Subcutaneous adipose tissue (tissue), 4 donors: Measurements from ENCODE around the gene SLC17A7. TPM values are rescaled to one million over a fixed set of nuclear protein-coding genes. Genes with fewer than 3 reads are reported as not detected.

Experiments used
- small RNA-seq: library from RNA; depleted of rRNA; stranded (forward); fragments of <200 nt; gene quantifications from one replicate; pipeline ENCODE3, GENCODE V24; 2016
- total RNA-seq, 4 donors: library from RNA; depleted of rRNA; stranded (reverse); fragments of >200 nt; gene quantifications; one replicate each; pipeline ENCODE4 v1.1.0, GENCODE V29; 2016
- TF ChIP-seq, protein P1 (sequence below): fragments of 450-650 bp; IDR thresholded peaks from one replicate; pipeline ENCODE4 v1.5.1; 2016; ENCODE audit warnings: low read depth, mild to moderate bottlenecking, control low read depth, antibody characterized with exemption, moderate library complexity

The SLC17A7 gene
- total RNA-seq, 4 donors from 2014 or later = 1.7 to 3.6 (median 2.8) TPM

- TF ChIP-seq, protein P1, sequence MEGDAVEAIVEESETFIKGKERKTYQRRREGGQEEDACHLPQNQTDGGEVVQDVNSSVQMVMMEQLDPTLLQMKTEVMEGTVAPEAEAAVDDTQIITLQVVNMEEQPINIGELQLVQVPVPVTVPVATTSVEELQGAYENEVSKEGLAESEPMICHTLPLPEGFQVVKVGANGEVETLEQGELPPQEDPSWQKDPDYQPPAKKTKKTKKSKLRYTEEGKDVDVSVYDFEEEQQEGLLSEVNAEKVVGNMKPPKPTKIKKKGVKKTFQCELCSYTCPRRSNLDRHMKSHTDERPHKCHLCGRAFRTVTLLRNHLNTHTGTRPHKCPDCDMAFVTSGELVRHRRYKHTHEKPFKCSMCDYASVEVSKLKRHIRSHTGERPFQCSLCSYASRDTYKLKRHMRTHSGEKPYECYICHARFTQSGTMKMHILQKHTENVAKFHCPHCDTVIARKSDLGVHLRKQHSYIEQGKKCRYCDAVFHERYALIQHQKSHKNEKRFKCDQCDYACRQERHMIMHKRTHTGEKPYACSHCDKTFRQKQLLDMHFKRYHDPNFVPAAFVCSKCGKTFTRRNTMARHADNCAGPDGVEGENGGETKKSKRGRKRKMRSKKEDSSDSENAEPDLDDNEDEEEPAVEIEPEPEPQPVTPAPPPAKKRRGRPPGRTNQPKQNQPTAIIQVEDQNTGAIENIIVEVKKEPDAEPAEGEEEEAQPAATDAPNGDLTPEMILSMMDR = no peak
Measured at GRCh38 chr19:49387936-49388372, 53.4 kb downstream of the SLC17A7 start, which contains the start of gene KASH5. TSS of gene KASH5 (plus strand) at chr19:49388249. CDS start at chr19:49390884, 2,635 bp downstream.

DNA sequence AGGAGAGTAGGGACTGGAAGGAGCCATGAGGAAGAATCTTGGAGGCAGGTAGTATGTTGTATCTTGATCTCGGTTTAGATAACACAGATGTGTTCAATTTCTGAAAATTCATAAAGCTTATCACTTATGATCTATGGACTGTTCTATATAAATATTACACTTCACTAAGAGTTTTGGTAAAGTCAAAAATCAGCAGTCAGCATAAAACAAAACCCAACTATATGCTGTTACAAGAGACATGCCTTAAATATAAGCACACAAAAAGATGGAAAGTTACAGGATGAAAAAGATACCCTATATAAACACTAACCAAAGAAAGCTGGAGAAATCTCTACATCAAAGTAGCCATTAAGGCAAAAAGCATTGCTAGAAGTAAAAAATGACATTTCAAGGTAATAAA lies 57.7 kb downstream of the SLC17A7 start:
- TF ChIP-seq, protein P1 = no peak

DNA sequence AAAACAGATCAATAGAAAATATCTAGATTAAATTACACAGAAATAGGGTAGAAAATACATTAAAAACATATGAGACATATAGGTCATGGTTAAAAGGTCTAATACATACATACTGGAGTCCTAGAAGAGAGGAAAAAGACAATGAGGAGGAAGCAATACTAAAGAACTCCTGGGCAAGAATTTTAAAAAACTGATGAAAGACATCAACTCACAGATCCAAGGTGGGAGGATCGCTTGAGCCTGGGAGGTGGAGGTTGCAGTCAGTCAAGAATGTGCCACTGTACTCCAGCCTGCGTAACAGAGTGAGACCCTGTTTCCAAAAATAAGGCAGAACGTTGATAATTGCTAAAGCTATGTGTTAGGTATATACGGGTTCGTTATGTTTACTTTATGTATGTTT lies 58.7 kb downstream of the SLC17A7 start:
- TF ChIP-seq, protein P1 = no peak

GRCh38 chr19:49380391-49380790 lies 60.9 kb downstream of the SLC17A7 start:
- TF ChIP-seq, protein P1 = no peak

Small RNA genes lying within 50 kb of the gene (small RNA-seq; reads per million reads assigned to genes)
- gene SNORD32A = not detected
- gene SNORD33 = not detected
- not detected for gene SNORD34
- gene SNORD35A = not detected

Other genes with a start within 250 kb of the SLC17A7 start
- gene SLC6A16, start 116.3 kb downstream of the SLC17A7 start, total RNA-seq = 1 to 10 TPM in 3 of 4 donors, under 1 TPM in 1; 0.85 to 6.0 (median 3.1) TPM
- 10 to 100 TPM in 3 of 4 donors, 1 to 10 TPM in 1; 8.9 to 87.4 (median 21.1) TPM for gene CD37, start 106.1 kb downstream of the SLC17A7 start, total RNA-seq
- gene TEAD2, start 79.1 kb downstream of the SLC17A7 start, total RNA-seq = 10 to 100 TPM; 13.8 to 23.5 (median 19.6) TPM
- gene DKKL1, start 77.7 kb downstream of the SLC17A7 start, total RNA-seq = 1 to 10 TPM in 1 of 4 donors, not detected in 3; 2.6 TPM
- gene KASH5, start 53.3 kb downstream of the SLC17A7 start, total RNA-seq = not detected
- not detected for gene PTH2, start 18.1 kb downstream of the SLC17A7 start, total RNA-seq
- not detected for gene GFY, start 16.1 kb downstream of the SLC17A7 start, total RNA-seq
- gene PIH1D1, start 10.3 kb upstream of the SLC17A7 start, total RNA-seq = 10 to 100 TPM; 53.3 to 99.7 (median 83.2) TPM
- gene ALDH16A1, start 11.7 kb upstream of the SLC17A7 start, total RNA-seq = 10 to 100 TPM; 35.4 to 80.4 (median 50.3) TPM
- 10 to 100 TPM in 1 of 4 donors, 1 to 10 TPM in 3; 3.2 to 11.5 (median 4.4) TPM for gene FLT3LG, start 32.7 kb upstream of the SLC17A7 start, total RNA-seq
- 1,000 to 10,000 TPM; 2,421 to 3,217 (median 2,855) TPM for gene RPL13A, start 46.1 kb upstream of the SLC17A7 start, total RNA-seq
- 1,000 to 10,000 TPM; 3,504 to 5,080 (median 4,743) TPM for gene RPS11, start 54.9 kb upstream of the SLC17A7 start, total RNA-seq
- gene FCGRT, start 71.1 kb upstream of the SLC17A7 start, total RNA-seq = 100 to 1,000 TPM; 208 to 517 (median 336) TPM
- 10 to 100 TPM; 21.4 to 45.1 (median 36.7) TPM for gene RCN3, start 86.5 kb upstream of the SLC17A7 start, total RNA-seq
- 10 to 100 TPM; 39.1 to 63.4 (median 49.0) TPM for gene NOSIP, start 139.0 kb upstream of the SLC17A7 start, total RNA-seq
- gene PRRG2, start 139.8 kb upstream of the SLC17A7 start, total RNA-seq = under 1 TPM in 2 of 4 donors, not detected in 2; 0.51 to 0.75 TPM
- 10 to 100 TPM in 1 of 4 donors, 1 to 10 TPM in 3; 4.6 to 15.4 (median 6.2) TPM for gene PRR12, start 149.7 kb upstream of the SLC17A7 start, total RNA-seq
- gene RRAS, start 198.6 kb upstream of the SLC17A7 start, total RNA-seq = 100 to 1,000 TPM in 2 of 4 donors, 10 to 100 TPM in 2; 62.9 to 113 (median 101) TPM
- gene SCAF1, start 200.7 kb upstream of the SLC17A7 start, total RNA-seq = 10 to 100 TPM in 3 of 4 donors, 1 to 10 TPM in 1; 8.8 to 33.3 (median 11.3) TPM
- gene IRF3, start 224.3 kb upstream of the SLC17A7 start, total RNA-seq = 10 to 100 TPM; 21.8 to 66.5 (median 39.0) TPM
- 1 to 10 TPM; 2.1 to 7.9 (median 3.3) TPM for gene BCL2L12, start 224.4 kb upstream of the SLC17A7 start, total RNA-seq
- 100 to 1,000 TPM in 1 of 4 donors, 10 to 100 TPM in 3; 63.8 to 104 (median 78.2) TPM for gene PRMT1, start 235.7 kb upstream of the SLC17A7 start, total RNA-seq
- 1 to 10 TPM in 3 of 4 donors, not detected in 1; 1.0 to 2.6 (median 2.1) TPM for gene ADM5, start 248.1 kb upstream of the SLC17A7 start, total RNA-seq
- gene CPT1C, start 249.6 kb upstream of the SLC17A7 start, total RNA-seq = 1 to 10 TPM in 1 of 4 donors, under 1 TPM in 2, not detected in 1; 0.38 to 2.6 (median 0.85) TPM